Astrocyte of the cerebellum (primary cell): ENCODE measurements around the gene PRR14L.
"Not testable (repeated sequence)": the region's sequence is repeated elsewhere in the genome, so short reads cannot be mapped to it uniquely, and the experiment has no call there.

Experiments
- DNase-seq: peaks from one replicate; pipeline ENCODE4 v3.0.0-alpha.2; 2011; ENCODE audit warnings: low read depth
- H3K4me3 ChIP-seq: 2 replicates; pipeline ENCODE4 v1.5.1; 2011; ENCODE audit warnings: mild to moderate bottlenecking, low read depth, low read length, moderate library complexity
- in situ Hi-C: cut with HindIII; loops from 2 replicates; pipeline ENCODE4 v1.10.0; 2017; ENCODE audit warnings: low sequenced_read_pairs
- TF ChIP-seq, protein P1 (sequence below): IDR thresholded peaks from 2 replicates; pipeline ENCODE4 v1.5.1; 2012; ENCODE audit warnings: low read length, low read depth, moderate library complexity, mild to moderate bottlenecking; ENCODE audit errors: missing control alignments

Gene PRR14L

DNA sequence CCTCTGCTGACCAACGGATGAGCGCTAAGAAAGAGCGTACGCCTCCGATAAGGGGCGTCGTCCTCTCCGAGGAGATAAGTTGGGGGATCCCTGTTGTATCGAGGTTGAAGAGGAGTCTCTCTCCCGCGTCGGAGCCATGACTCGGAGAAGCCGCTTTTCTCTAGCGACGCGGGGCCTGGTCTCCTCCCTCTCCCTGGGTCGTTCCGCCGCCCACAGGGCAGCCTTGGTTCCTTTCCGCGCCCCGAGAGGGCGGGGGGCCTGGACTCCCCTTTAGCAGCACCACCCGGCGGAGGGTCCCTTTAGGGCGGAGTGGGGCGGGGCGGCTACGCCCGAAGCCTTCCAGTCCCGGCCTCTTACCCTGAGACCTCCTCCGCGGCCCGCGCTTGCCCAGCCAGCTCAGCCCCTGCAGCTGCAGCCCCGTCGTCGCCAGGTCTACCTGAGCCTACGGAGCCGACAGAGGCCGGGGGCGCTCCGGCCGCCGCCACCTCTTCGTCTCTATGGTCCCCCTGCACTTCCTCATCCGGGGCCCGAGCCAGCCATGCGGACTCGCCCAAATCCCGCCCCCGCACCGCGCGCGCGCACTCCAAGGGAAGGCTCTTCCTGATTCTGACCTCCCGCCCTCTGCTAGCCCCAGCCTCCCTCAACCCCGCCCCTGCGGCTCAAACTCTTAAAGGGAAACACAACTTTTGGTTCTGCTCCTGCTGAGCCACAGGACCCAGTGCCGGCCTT, at the start of gene PRR14L:
Gene PRR14L, minus strand, starts transcription at position 497 of the 729 bp plus-strand sequence. CDS start 11,272 bp downstream, outside the sequence.
- in situ Hi-C loops, result loop anchor here (10.0 kb wide), 1 partner anchor 65 kb away; no protein-coding TSS in a partner anchor
- TF ChIP-seq, protein P1, sequence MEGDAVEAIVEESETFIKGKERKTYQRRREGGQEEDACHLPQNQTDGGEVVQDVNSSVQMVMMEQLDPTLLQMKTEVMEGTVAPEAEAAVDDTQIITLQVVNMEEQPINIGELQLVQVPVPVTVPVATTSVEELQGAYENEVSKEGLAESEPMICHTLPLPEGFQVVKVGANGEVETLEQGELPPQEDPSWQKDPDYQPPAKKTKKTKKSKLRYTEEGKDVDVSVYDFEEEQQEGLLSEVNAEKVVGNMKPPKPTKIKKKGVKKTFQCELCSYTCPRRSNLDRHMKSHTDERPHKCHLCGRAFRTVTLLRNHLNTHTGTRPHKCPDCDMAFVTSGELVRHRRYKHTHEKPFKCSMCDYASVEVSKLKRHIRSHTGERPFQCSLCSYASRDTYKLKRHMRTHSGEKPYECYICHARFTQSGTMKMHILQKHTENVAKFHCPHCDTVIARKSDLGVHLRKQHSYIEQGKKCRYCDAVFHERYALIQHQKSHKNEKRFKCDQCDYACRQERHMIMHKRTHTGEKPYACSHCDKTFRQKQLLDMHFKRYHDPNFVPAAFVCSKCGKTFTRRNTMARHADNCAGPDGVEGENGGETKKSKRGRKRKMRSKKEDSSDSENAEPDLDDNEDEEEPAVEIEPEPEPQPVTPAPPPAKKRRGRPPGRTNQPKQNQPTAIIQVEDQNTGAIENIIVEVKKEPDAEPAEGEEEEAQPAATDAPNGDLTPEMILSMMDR, result peak; percentile 6
- peak; percentile 77 for DNase-seq
- peak within 1 kb of the TSS; percentile 67 for H3K4me3 ChIP-seq

DNA sequence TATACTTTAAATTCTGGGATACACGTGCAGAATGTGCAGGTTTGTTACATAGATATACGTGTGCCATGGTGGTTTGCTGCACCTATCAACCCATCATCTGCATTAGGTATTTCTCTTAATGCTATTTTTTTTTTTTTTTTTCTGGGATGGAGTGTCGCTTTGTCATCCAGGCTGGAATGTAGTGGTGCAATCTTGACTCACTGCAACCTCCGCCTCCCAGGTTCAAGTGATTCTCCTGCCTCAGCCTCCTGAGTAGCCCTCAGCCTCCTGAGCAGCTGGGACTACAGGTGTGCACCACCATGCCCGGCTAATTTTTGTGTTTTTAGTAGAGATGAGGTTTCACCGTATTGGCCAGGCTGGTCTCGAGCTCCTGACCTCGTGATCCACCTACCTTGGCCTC, 49.4 kb upstream of the PRR14L start:
- H3K4me3 ChIP-seq, DNase-seq, in situ Hi-C loops: not testable (repeated sequence)

DNA sequence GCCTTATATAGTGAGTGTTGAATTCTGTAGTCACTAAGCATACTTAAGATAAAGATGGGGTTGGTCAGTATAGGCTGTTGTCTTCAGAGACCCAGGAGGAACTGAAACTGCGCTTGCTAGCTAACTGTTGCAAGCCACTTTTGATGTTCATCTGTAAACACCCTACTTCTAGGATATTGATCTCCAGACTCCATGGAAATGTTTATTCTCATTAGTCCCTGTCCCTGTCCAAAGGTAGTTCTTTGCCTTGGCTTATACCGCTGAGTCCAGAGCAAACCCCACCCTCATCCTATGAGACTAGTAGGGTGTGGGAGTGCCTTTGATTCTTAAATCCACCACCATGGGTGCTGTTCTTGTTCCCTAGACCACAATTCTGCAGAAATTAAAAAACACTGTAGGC, 40.3 kb upstream of the PRR14L start:
- DNase-seq, result no peak
- TF ChIP-seq, protein P1, result no peak
- no peak overlapping the region for H3K4me3 ChIP-seq
- in situ Hi-C loops, result no loop called here

DNA sequence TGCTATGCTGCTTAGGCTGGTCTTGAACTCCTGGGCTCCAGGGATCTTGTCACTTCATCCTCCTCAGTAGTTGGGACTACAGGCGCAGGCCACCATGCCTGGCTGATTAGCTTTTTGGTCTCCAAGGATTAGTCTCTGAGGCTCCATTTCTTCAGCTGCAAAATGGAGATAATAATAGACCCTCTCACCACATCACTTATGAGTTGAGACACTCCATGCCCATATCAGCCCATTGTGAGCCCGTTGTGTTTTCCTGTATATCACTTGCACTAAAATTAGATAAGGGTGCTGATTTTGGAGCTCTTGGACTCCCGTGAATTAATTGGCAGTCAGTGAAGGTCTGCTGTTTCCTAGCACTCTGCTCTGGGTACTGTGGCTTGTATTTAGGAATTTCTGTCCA, 39.9 kb upstream of the PRR14L start:
- DNase-seq, result no peak
- TF ChIP-seq, protein P1, result no peak
- in situ Hi-C loops, result no loop called here
- H3K4me3 ChIP-seq, result no peak overlapping the region

- no peak overlapping the region for H3K4me3 ChIP-seq
- TF ChIP-seq, protein P1, result no peak
- no peak for DNase-seq
- in situ Hi-C loops, result no loop called here
Measured at GRCh38 chr22:31776231-31776630, 26.3 kb upstream of the PRR14L start.

DNA sequence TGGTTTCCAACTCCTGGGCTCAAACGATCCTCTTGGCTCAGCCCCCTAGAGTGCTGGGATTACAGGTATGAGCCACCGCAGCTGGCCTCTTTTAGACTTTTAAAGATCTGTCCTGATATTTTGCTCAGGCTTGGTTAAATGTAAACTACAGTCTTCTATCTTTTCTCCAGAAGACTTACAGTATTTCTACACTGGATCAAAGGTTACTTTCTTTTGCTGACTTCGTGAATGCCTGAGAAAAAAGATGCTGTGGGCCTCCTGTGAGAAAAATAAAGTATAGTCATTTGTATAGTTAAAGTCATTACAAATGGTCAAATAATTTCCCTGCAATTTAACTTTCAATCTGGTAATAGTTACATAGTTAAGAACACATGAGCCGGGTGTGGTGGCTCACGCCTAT, 23.5 kb upstream of the PRR14L start:
- H3K4me3 ChIP-seq, result no peak overlapping the region
- TF ChIP-seq, protein P1, result no peak
- in situ Hi-C loops, result no loop called here

GRCh38 chr22:31768422-31769059, 18.6 kb upstream of the PRR14L start:
- TF ChIP-seq, protein P1, result no peak
- in situ Hi-C loops, result no loop called here
- no peak for DNase-seq
- H3K4me3 ChIP-seq, result no peak overlapping the region

More for the DNA sequence above, 23.5 kb upstream of the PRR14L start:
- no peak for DNase-seq
